HTR-8/SVneo (cell line): ENCODE results near the gene BTRC.
"Not testable (repeated sequence)": the region's sequence is repeated elsewhere in the genome, so short reads cannot be mapped to it uniquely, and the experiment has no call there.

Experiments
- DNase-seq: peaks from one replicate; pipeline ENCODE4 v3.0.0; 2011; ENCODE audit warnings: low spot score, mixed read lengths; ENCODE audit not compliant: insufficient read length
- FAIRE-seq: peaks from 2 replicates; lab custom pipeline; 2011; peaks lifted over from hg19 to GRCh38; lab: Jason Lieb, UNC

BTRC gene

DNA sequence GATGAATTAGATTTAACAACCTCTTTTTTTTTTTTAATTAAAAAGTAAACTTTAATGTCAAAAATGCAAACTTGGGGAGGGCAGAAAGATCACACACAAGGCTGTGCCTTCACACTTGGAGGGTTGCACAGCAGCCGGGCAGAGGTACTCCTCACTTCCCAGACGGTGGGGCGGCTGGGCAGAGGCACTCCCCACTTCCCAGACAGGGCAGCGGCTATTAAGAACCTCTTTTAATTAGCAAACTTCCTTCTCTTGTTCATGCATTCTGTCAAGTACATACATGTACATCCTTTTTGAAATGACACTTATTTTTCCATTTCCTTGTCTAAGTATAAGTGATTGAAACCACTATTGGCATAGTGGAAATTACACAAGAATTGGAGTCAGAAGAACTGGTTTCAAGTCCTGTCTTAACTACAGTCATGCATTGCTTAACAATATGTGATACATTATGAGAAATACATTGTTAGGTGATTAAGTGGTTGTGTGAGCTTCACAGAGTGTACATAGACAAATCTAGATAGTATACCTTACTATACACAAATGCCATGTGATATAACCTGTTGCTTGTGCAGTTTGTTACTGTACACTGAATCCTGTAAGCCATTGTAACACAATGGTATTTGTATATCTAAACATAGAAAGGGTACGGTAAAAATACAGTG lies 26.5 kb downstream of the BTRC start:
- DNase-seq (no peak), FAIRE-seq (peak; percentile 26)

DNA sequence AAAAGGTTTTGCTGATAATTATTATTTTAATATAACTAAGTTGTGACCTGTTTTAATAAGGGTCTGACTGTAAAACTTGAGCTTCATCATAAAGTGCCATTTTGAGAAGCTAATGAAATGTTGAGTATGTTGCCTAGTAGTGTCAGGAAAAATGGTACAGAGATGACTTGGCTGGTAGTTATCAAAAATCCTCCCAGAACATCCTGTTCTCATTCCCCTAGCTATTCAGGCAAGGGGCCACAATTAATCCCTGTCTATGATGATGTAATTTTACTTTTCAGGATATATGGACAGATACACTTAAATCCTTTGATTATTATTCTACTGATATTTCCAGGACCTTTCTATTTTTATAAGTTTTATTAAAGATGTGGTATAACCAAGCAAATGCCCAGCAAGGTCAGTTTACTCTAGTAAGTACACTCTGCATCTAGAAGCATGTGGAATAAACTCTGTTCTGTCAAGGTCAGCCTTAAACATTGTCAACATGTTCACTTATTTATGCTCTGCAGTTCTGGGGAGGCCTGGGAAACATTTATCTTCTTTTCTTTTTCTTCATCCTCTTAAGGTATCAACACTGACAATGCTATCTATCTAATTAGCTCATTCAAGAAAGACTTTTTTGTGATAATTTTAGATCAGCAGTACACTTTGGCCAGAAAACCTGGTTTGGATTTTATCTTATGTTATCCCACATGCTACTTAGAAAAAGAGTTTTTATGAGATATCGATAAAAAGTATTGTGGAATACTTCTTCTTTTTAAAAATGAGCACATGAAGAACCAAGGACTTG lies 32.1 kb downstream of the BTRC start:
- FAIRE-seq = no peak

DNA sequence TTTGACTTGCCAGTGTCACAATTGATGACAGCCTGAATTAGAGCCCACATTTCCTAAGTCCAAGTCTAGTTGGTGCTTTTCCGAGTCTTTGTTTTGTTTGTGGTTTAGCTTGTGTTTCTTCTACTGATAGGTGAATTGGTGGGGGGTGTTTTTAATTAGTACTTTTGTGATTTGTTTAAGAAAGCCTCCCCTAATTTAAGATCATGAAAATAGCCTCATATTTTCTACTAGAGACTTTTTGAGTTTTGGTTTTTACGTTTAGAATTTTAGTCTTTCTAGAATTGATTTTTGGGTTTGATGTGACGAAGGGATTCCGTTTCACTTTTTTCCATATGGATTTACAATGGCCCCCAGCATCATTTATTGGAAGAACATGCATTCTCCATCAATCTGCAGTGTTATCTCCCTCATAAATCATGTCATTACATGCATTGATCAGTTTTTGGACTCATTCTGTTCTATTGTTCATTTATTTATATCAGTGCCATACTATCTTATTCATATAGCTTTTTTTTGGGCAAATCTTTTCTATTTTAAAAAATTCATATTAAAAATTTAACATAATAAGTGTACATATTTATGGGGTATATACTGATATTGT lies 32.8 kb downstream of the BTRC start:
- FAIRE-seq = no peak
- no peak for DNase-seq

More for the DNA sequence above, 32.1 kb downstream of the BTRC start:
- DNase-seq = no peak

DNA sequence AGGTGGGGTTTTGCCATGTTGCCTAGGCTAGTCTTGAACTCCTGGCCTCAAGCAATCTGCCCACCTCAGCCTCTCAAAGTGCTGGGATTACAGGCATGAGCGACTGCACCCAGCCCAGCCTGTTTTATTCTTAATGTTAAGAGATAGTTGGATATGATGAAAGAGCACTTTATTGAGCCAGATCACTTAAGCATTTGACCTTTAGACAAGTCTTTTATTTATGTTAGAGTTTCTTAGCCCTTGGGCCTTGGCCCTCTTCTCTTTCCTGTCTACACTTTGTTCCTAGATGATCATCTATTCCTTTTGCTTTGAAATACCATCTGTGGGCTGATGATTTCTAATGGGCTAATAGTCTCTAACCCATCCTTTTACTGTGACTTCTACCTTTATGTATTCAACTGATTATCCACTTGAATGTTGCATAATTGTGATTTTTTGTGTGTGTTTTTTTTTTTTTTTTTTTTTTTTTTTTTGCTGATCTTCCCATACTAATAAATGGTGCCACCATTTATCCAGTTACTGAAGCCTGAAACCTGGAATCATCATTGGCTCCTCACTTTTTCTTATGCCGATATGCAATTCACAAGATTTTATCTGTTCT lies 34.8 kb downstream of the BTRC start:
- no peak for DNase-seq
- FAIRE-seq = no peak

- DNase-seq, FAIRE-seq: not testable (repeated sequence)
These were observed 35.6 kb downstream of the BTRC start for GRCh38 chr10:101389532-101389931.

DNA sequence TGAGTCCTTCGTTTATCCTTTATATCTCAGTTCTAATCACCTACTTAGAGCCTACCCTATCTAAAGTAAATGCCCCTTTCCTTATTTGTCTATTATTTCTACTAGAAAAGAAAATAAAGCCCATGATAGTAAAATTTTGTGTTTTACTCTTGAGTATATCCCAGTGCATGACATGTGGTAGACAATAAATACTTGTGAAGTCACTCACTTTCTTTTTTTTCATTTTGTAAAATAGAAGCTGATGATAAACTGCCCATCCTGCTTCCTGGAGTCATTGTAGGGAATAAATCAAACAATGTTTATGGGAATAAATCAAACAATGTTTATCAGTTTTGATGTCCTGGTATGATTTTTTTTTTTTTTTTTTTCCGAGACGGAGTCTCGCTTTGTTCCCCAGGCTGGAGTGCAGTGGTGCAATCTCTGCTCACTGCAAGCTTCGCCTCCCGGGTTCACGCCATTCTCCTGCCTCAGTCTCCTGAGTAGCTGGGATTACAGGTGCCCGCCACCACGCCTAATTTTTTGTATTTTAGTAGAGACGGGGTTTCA lies 36.1 kb downstream of the BTRC start:
- FAIRE-seq = no peak
- no peak for DNase-seq

GRCh38 chr10:101393378-101393777 lies 39.4 kb downstream of the BTRC start:
- no peak for FAIRE-seq
- DNase-seq = no peak

DNA sequence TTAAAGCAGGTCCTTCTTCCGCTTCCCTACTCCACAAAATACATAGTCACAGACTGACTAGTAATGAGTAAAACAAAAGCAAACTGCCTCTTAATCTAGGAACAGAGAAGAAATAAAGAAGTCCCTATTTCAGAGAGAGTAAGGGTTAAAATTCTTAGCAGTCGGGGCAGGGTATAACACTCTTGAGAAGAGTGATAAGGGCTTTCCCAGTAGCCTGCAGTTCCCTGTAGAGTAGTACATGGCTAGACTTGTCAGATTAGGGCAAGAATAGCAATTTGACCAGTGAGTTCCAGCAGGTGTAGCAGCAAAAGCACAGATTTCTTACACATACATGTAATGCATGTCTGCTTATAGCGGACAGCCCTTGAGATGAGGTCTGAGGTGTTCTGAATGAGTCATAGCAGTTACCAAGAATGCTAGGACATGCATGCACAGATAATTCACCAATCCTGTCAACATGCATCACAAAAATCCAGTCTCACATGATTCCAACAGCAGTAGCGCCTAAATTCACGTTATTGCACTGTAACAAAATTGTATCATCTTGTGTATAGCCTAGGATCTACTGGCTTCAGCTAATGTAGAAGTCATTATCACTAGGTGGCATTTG lies 40.7 kb downstream of the BTRC start:
- FAIRE-seq (peak; percentile 71), DNase-seq (no peak)

DNA sequence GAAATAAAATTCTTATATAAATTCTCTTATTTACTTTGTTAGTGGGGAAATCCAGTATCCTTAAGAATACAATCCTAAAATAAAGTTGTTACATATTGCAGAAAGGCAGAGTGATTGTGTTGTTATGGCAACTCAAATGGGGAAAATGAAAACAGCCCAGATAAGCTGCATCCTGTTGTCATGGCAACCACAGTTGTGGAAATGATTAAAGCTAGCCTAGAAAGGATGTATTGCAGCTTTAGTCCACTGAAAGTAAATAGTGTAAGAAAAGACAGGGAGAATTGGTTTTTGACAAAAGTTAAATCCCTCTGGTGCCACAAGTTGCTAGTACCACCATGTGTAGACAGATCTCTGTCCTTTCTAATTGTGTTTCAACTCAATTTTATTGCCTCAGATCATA lies 43.2 kb downstream of the BTRC start:
- FAIRE-seq (no peak), DNase-seq (no peak)

- FAIRE-seq = no peak
These were observed 46.6 kb downstream of the BTRC start for GRCh38 chr10:101400585-101400984.

GRCh38 chr10:101402711-101403110 lies 48.7 kb downstream of the BTRC start:
- FAIRE-seq = no peak
- no peak for DNase-seq

More at GRCh38 chr10:101400585-101400984, 46.6 kb downstream of the BTRC start:
- DNase-seq = no peak

GRCh38 chr10:101403161-101403560 lies 49.2 kb downstream of the BTRC start:
- FAIRE-seq (no peak), DNase-seq (no peak)

GRCh38 chr10:101405001-101405400 lies 51.0 kb downstream of the BTRC start:
- DNase-seq (no peak), FAIRE-seq (no peak)

DNA sequence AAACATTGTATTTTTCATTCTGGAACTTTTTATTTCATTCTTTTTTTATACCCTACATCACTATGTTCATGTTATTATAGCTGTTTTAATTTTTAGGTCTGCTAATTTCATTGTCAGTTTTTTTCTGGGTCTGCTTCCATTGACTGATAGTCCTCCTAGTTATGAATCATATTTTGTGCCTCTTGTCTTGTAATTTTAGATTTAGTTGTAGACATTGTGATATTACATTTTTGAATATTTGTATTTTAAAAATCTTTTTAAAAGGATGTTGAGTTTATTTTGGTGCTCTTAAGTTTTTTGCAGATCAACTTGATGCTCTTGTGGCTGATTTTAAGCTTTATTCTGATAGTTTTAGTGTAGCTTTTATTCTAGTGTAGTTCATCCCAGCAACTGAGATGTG lies 57.6 kb downstream of the BTRC start:
- no peak for FAIRE-seq

DNA sequence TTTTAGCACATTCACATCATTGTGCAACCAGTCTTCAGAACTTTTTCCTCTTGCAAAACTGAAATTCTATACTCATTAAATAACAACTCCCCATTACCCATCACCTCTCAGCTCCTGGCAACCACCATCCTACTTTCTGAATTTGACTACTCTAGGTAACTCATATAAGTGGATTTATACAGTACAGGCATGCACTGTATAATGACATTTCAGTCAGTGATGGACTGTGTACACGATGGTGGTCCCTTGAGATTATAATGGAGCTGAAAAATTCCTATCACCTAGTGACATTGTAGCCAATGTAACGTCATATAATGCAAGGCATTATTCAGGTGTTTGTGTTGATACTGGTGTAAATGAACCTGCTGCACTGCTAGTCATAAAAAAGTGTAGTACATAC lies 60.1 kb downstream of the BTRC start:
- no peak for DNase-seq
- FAIRE-seq = no peak

More for the DNA sequence above, 57.6 kb downstream of the BTRC start:
- DNase-seq = no peak

GRCh38 chr10:101415884-101416283 lies 61.9 kb downstream of the BTRC start:
- FAIRE-seq (no peak), DNase-seq (no peak)

DNA sequence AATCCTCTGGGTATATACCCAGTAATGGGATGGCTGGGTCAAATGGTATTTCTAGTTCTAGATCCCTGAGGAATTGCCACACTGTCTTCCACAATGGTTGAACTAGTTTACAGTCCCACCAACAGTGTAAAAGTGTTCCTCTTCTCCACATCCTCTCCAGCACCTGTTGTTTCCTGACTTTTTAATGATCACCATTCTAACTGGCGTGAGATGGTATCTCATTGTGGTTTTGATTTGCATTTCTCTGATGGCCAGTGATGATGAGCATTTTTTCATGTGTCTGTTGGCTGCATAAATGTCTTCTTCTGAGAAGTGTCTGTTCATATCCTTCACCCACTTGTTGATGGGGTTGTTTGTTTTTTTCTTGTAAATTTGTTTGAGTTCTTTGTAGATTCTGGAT lies 68.0 kb downstream of the BTRC start:
- not testable (repeated sequence) for FAIRE-seq, DNase-seq

DNA sequence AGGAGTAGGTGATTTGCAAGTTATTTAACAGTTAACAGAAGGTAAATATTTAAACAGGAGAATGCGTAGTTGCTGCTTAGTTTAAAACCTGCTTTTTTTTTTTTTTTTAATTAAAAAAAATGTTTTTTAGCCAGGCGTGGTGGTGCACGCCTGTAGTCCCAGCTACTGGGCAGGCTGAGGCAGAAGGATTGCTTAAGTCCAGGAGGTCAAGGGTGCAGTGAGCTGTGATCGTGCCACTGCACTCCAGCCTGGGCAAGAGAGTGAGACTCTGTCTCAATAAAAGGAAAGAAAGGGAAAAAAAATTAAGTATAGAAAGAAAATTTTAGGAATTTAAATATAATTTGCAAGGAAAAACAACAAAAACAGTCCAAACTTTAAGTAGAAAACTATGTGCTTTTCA lies 71.6 kb downstream of the BTRC start:
- FAIRE-seq = no peak

GRCh38 chr10:101428036-101428435 lies 74.1 kb downstream of the BTRC start:
- FAIRE-seq = no peak
- DNase-seq = no peak

More for the DNA sequence above, 71.6 kb downstream of the BTRC start:
- DNase-seq = no peak

DNA sequence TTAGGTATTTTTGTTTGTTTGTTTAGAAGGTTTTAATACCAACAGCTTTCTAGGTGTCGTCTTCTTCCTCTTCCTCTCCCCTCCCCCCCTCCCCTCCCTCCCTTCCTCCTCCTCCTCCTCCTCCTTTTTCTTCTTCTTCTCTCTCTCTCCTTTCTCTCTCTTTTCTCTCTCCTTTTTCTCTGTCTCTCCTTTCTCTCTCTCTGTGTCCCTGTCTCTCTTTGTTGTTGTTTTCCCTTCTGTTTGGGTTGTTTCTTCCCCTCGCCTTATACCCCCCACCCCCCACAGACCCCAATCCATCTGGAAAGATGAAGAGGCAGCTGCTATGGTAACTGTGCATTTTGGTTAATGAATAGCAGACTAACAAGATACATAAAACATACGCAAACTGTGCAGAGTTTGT lies 75.5 kb downstream of the BTRC start:
- no peak for DNase-seq
- no peak for FAIRE-seq
